HK-2 (cell line): ENCODE results near the gene TRIM44.
"Not testable (repeated sequence)": the region's sequence is repeated elsewhere in the genome, so short reads cannot be mapped to it uniquely, and the experiment has no call there.

ENCODE experiments used
- DNase-seq: peaks from one replicate; pipeline ENCODE4 v3.0.0-alpha.2; 2018; ENCODE audit not compliant: unreplicated experiment

Gene TRIM44

GRCh38 chr11:35815556-35816315 lies 153.2 kb downstream of the TRIM44 start:
- no peak for DNase-seq

- no peak for DNase-seq
These were observed 158.0 kb downstream of the TRIM44 start for GRCh38 chr11:35820614-35821013.

- no peak for DNase-seq
These were observed 160.4 kb downstream of the TRIM44 start for GRCh38 chr11:35822815-35823495.

DNA sequence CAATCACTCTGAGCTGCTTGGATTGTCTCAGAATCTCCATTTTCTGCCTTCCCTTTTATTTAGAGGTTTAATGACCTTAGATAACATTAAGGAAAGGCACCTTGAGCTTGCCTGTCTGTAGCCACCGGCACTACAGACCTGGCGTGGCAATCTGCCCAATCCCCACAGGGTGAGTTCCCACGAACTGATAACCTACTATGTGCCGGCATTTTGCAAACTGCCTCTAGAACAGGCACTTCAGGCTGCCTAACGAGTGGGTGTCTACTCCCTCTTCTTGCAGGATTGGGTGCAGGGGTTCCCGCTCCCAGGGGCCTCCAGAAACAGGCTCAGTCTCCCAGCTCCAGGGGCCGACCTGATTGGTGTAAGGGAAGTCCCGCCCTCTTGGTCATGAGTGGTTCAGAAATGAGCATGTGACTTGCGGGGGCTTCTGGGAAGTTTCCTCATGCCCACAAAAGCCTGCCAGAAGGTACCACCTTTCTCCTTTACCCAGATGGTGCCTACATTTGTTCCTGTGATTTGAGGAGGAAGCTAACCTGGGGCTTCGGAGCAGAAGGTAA lies 161.2 kb downstream of the TRIM44 start:
- no peak for DNase-seq

GRCh38 chr11:35825386-35825785 lies 162.8 kb downstream of the TRIM44 start:
- DNase-seq, result no peak

- DNase-seq, result no peak
These were observed 163.4 kb downstream of the TRIM44 start for GRCh38 chr11:35826006-35826405.

- no peak for DNase-seq
These were observed 164.4 kb downstream of the TRIM44 start for GRCh38 chr11:35826949-35827348.

DNA sequence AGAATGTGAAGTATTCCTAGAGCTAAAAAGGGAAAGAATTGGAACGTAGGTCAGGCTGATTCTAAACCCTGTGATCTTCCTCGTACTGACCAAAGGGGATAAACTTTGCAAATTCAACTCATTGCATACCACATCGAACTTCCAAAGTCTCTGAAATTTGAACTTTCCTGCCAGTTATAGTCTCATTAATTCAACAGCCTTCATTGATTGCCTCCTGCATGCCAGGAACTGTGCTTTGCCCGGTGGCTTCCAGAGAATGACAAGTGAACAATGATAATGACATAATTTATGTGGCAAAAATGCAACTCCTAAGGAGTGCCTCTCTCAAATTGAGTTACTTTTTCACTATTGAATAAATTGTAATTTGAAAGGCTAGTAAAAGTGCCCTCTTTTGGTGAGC lies 173.6 kb downstream of the TRIM44 start:
- no peak for DNase-seq

GRCh38 chr11:35838071-35838470 lies 175.5 kb downstream of the TRIM44 start:
- DNase-seq, result no peak

GRCh38 chr11:35838697-35839367 lies 176.3 kb downstream of the TRIM44 start:
- DNase-seq, result not testable (repeated sequence)

GRCh38 chr11:35839368-35840161 lies 177.0 kb downstream of the TRIM44 start:
- no peak for DNase-seq

DNA sequence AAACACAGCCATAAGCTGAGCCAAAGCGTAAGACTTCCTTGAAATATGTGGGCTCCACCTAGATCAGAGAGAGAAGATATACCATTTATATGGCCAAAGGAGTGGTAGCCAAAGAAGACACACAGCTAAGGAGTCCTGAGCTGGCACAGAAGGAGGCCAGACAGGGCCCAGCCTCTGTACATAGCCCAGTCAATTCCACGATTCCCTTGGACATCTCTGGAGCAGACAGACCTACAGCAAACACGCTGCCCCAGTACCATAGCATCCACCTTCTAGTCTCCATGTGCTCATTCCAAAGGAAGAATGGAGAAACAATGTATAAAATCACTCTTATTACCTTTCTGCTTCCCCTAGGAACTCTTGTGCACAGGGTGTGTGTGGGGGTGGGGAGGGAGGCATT lies 179.2 kb downstream of the TRIM44 start:
- no peak for DNase-seq

GRCh38 chr11:35842958-35843357 lies 180.4 kb downstream of the TRIM44 start:
- no peak for DNase-seq

DNA sequence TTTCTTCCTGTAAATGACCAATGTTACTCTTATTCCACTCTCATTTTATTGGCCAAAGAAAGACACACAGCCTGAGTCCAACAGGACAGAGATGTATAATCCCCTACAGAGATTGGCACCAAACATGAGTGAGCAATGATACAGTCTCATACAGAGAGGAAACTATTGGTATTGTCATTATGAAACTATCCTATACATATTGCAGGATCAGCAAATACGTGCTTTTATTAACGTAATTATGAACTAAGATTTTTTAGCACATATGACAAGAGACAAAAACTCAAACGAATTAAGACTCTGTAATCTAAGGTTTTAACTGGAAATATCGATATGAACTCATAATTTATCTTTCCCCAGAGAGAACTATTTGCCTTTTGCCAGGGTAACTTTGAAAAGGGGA lies 182.0 kb downstream of the TRIM44 start:
- DNase-seq, result no peak

DNA sequence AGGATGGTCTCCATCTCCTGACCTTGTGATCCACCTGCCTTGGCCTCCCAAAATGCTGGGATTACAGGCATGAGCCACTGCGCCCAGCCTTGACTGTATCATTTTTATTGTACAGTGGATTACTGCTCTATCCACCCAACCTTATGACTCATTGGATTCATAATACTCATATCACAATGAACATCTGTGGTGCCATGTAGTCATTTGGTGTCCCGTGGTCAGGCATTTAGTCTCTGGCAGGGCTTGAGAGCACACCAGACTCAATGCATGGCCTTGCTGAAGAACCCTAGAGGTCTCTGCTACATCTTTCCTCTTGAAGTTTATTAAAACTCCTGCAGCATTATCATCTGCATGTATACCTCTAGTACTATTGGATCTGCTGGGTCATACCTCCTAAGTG lies 183.3 kb downstream of the TRIM44 start:
- DNase-seq, result no peak

GRCh38 chr11:35846874-35847273 lies 184.3 kb downstream of the TRIM44 start:
- no peak for DNase-seq

DNA sequence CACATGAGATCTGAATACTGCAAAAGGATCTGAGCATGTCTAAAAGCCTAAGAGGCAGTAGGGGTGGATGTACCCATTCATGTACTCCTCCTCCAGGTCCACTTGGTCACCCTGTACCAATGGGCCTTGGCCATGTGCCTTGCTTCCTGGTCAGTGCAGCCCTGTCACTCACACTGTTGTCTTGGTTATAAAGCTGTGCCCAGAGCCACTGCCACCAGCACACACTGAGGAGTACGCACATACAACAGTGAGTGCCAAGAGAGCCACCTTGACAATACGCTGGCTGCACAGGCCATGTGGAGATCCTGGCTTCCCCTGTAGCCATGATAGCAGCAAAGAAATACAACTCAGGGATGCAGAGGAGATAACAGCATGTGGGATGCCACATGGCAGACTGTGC lies 184.9 kb downstream of the TRIM44 start:
- DNase-seq, result no peak

DNA sequence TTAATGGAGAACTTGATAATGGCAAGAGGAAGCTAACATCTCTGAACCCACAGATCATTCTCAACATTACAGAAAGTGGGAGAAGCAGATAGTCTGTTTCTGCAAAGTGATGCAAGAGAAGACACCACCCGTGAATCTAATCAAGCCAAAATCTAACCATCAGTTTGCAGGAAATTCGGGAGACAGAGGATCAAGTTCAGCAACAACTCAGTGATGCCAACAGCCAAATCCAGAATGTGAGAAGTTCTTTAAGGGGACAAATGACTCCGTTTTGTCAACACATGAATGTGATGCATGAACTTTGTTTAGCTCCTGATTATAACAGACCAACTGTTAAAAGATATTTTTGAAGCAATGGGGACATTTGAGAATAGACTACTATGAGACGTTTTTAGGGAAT lies 186.0 kb downstream of the TRIM44 start:
- DNase-seq, result no peak

DNA sequence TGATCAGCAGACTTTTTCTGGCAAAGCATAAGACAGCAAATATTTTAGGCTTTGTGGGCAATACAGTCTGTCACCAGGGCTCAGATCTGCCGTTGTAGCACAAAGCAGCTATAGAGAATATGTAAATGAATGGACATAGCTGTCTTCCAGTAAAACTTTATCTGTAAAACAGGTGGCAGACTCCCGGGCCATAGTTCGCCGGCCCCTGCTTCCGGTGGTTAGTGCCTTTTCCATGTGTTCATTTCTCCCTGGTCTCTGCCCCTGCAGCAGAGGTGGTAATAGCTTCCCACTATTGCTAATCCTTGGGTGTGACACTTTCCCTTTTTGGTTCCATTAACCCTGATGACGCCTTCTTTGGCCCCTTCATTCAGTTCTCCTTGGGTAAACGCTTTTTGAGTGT lies 187.6 kb downstream of the TRIM44 start:
- no peak for DNase-seq

DNA sequence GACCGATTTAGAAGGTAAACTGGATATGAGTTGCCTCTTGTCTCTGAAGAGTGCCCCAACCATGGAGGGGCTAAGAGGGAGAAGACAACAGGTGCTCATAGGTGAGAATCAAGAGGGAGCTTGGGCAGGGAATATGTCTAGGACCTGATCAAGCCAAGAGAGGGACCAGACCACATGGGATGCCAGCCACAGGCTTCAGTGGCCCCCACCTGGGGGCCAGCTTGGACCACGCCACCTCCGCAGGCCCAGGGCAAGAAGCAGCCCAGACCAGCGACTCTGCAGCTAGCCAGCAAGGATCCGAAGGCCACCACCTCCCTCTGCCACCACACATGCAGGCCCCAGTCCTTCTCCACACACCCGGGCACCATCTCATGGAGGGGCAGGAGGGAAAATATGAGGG lies 188.8 kb downstream of the TRIM44 start:
- no peak for DNase-seq

DNA sequence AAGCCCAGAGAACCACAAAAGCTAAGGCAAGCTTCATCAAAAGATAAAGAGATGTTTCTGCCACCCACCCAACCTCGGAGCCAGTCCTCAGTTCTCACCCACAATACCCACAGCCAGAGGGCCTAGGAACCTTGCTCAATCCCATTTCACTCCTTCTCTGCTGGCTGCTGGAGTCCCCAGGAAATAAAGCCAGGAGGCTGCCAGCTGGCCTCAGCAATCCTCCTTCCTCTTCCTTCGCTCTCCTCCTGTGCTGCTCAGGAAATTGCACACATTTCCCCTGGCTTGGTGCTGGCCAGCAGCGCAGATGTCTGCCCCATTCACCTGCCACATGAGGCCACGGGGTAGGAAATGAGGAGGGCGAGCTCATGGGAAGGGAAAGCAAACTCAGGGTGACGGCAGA lies 189.5 kb downstream of the TRIM44 start:
- no peak for DNase-seq

GRCh38 chr11:35853971-35854370 lies 191.4 kb downstream of the TRIM44 start:
- no peak for DNase-seq
